ENCODE results near the gene AMFR.

- TF ChIP-seq CTCF (IDR thresholded peaks at IDR 0.05) (no peak), POLR2A (IDR thresholded peaks at IDR 0.05) (no peak)
Observed at GRCh38 chr16:56428091-56428490, 2.7 kb upstream of the AMFR start.
